Measurements from ENCODE around the gene TNFSF11.
A peak's percentile ranks its signal among the peaks of the same experiment; 100 is the strongest.

Gene TNFSF11

GRCh38 chr13:42612021-42612765 lies 38.2 kb downstream of the TNFSF11 start:
- DNase-seq: no peak

- no peak for DNase-seq
Measured at GRCh38 chr13:42614436-42615035, 40.6 kb downstream of the TNFSF11 start.

DNA sequence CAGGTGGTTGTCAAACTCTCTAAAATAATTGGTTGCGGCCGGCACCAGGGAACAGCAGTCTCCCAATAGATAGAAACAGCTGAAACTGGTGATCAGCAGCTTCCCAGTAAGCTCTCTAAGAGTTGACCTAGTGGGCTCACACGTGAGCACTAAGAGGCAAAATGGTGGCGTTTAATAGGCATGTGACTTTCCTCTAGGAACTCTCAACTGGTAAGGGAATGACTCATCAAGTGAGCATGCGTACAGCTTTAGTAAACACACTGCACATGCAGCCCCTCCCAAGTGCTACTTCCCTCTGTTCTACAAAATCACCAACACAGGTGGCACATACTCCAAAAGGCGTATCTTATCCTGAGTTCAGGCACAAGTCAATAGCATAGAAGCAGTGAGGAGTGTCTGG lies 41.7 kb downstream of the TNFSF11 start:
- no peak for DNase-seq

DNA sequence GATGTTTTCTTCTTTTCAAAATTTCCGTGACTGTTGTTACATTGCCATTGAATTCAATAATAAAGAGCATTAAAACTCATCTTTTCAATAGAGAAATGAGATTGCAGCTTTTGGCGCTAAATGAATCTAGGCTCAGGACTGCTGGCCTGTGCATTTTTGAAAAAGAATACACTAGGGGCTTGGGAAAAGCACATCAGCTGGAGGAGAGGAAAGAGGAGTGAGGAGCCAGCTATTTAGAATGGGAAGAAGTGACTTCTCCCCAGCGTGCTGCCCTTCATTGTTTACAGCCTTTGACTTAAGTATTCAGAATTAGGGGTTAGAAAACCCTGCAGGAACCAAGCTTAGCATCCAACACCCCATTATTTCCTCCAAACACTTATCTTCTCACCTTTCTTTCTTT lies 43.3 kb downstream of the TNFSF11 start:
- DNase-seq: no peak

DNA sequence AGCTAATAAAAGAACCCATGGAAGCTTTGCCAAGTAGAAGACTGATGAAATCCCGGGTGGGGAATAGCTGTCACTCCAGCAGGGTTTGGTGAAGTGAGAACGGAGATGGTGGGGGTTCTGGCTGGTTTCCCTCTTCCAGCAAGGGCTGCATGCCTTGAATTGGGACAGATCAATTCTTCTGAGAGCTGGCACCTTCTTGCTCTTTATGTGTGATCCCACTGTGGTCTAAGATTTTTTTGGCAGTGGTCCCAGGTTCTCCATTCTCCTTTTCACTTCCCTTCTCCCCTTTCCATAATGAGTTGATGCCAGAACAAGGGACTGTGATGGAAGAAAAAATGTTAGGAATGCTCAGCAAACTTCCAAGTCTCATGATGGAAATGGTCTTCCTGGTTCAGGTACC lies 50.0 kb downstream of the TNFSF11 start:
- no peak for DNase-seq

DNA sequence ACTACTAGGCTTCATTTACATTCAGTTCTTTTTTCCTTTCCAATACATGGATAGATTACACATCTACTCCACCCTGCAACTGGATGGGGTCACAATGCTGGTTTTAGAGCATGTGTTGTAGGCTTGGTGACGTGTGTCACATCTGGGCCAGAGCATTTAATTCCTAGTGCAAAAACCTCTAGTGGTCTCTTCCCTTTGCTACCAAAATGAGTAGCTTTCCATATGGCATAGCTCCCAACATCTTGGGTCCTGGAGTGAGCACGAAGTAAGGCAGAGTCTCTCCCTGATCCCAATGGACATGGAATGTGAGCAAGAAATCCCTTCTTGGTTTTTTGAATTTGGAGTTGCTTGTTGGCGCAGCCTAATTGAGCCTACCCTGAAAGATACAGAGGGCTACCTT lies 51.7 kb downstream of the TNFSF11 start:
- peak; percentile 19 for DNase-seq

DNA sequence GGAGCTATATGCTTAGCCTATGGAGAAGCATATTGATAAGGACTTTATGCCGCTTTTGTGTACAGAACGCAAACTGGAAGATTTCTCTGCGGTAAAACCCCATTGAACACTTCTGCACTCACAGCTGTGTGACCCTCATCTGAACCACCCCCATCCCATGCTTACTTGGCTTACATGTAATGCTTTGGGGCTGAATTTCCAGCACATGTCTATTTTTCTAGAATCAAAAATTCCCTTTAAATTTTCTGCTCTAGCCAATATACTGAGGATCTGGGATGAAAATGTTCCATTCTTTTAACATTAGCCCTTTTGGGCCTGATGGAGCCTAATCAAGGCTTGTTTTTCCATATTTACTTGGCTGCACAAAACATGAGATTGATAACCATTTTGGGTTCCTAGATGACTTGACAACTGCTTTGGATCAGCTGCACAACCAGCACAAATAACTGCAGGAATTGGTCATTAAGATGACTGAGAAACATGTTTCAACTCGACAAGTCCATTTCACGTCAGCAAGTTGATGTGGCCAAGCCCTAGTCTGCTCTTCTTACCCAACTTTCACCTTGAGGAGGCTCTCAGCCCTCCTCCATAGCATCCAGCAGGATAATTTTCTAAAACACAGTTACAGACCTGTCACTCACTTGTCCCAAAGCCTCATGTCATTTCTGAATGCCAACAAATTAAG lies 52.4 kb downstream of the TNFSF11 start:
- peak; percentile 29 for DNase-seq

DNA sequence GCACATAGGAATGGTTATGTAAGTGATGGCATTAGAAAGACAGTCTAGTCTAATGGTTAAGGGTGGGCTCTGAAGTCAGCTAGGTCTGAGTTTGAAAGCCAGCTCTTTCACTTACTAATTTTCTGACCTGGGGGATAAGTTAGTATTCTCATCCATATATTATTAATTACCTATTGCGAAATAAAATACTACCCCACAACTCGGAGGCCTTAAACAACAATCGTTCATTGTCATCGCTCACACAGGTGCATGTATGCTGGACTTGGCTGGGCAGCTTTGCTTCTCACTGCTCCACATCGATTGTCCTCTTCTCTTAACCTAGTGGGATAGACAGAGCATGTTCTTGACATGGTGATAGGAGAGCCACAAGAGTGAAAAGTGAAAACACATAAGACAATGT lies 54.7 kb downstream of the TNFSF11 start:
- no peak for DNase-seq

DNA sequence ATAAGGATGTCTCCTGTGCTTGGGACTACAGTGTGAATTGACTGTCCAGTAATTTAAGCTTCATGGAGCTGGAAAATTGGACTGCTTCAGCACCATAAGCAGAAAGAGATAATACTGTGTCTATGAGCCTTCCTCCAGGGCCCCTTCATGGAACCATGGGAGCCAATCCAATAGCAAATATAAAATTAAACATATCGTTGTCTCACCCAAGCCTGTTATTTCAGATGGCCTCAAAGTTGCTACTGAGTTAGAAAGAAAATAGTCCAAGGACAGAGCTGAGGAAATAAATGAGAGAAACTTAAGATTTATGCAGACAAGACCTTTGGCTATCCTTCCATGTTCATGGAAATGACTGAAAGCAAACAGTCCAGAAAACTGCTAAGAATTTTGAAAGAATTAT lies 57.2 kb downstream of the TNFSF11 start:
- DNase-seq: no peak

GRCh38 chr13:42633495-42633894 lies 59.5 kb downstream of the TNFSF11 start:
- DNase-seq: no peak

GRCh38 chr13:42638101-42638500 lies 64.1 kb downstream of the TNFSF11 start:
- no peak for DNase-seq

DNA sequence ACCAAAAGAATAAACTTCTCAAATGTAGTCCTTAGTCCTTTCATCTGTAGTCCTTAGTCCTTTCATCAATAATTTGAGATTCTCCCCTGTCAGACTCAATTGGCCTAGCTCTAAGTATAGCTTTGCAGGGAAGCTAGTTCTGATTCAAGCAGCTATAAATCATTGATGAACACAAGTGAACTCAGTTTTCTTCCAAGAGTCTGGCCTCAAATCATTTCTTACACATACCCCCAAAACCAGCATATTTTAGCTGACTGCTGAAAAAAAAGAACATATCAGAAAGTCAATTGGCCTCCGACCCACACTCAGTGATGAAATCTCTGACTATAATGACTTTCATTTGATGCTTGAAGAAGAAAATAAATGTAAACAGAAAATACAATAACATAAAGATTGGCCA lies 64.9 kb downstream of the TNFSF11 start:
- no peak for DNase-seq

- no peak for DNase-seq
Measured at GRCh38 chr13:42643076-42643475, 69.1 kb downstream of the TNFSF11 start.

GRCh38 chr13:42644841-42645240 lies 70.9 kb downstream of the TNFSF11 start:
- no peak for DNase-seq

DNA sequence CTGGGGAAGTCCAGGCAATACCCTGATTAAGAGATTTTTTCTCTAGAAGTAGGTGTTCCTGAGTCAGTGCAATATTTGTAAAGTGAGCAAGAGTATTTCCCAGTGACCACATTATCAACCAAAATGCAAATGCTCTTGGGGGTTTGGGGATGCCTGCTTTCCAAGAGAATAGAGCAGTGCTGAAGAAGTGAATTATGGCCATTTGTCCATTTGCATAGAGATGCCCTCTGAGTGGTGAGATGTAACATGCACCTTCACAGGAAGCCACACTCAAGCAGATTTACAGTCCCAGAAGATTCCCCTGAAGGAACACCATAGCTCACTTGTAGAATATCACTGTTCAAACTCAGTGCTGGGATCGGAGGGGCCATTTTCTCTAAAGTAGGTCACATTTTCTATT lies 71.8 kb downstream of the TNFSF11 start:
- no peak for DNase-seq

- no peak for DNase-seq
Measured at GRCh38 chr13:42649141-42649540, 75.2 kb downstream of the TNFSF11 start.

GRCh38 chr13:42649831-42650230 lies 75.9 kb downstream of the TNFSF11 start:
- peak; percentile 34 for DNase-seq

GRCh38 chr13:42650506-42650905 lies 76.6 kb downstream of the TNFSF11 start:
- peak; percentile 24 for DNase-seq

GRCh38 chr13:42651936-42652641 lies 78.1 kb downstream of the TNFSF11 start:
- DNase-seq: no peak

- no peak for DNase-seq
Measured at GRCh38 chr13:42652642-42653415, 78.9 kb downstream of the TNFSF11 start.

- no peak for DNase-seq
Measured at GRCh38 chr13:42653679-42654078, 79.7 kb downstream of the TNFSF11 start.

- DNase-seq: no peak
Measured at GRCh38 chr13:42654212-42654611, 80.3 kb downstream of the TNFSF11 start.

DNA sequence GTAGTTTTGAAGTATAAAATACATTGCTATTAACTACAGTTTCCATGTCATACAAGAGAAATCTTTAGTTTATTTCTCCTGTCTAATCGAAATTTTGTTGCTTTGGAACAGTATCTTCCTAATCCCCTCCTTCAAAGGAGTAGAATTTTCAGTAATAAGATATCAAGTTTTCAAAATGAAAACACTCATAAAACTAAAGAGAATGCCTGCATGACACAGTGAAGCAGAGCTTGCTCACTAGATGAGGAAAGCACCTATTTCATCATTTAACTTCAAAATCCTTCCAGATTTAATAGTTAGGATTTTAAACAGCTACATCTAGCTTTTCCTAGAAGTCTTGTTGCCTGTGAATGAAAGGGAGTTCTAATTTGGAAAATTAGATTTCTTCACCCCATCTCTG lies 80.8 kb downstream of the TNFSF11 start:
- DNase-seq: no peak
